Colonic mucosa (tissue), 4 donors: ENCODE results near the gene SENP6. TPM values are rescaled to one million over a fixed set of nuclear protein-coding genes. Genes with fewer than 3 reads are reported as not detected.

ENCODE experiments used
- DNase-seq: peaks from one replicate; pipeline ENCODE4 v3.0.0-alpha.2; 2020
- H3K27ac ChIP-seq: fragments of 200-600 bp; one replicate; pipeline ENCODE4 v1.8.0; 2021
- H3K27me3 ChIP-seq: fragments of 200-600 bp; one replicate; pipeline ENCODE4 v1.8.0; 2021
- H3K36me3 ChIP-seq: fragments of 200-600 bp; one replicate; pipeline ENCODE4 v1.8.0; 2021
- H3K4me1 ChIP-seq: fragments of 200-600 bp; one replicate; pipeline ENCODE4 v1.8.0; 2021; ENCODE audit warnings: mild to moderate bottlenecking
- H3K4me3 ChIP-seq: fragments of 200-600 bp; one replicate; pipeline ENCODE4 v1.8.0; 2021
- H3K9ac ChIP-seq, 2 donors: one replicate each; pipeline ENCODE4 v1.7.0; 2013; ENCODE audit warnings: control low read depth in 2 of 2, low read depth in 2 of 2, low read length in 2 of 2
- H3K9me3 ChIP-seq: fragments of 200-600 bp; one replicate; pipeline ENCODE4 v1.8.0; 2021
- CTCF ChIP-seq: fragments of 200-600 bp; IDR thresholded peaks from one replicate; pipeline ENCODE4 v1.8.0; 2022; ENCODE audit warnings: antibody characterized with exemption, mild to moderate bottlenecking
- intact Hi-C: fragments of 100-400 bp; cut with DNase I; formaldehyde crosslinking; loops from one replicate; pipeline ENCODE4 v1.14.1; 2022
- total RNA-seq, 2 donors: library from RNA; stranded (reverse); fragmentation: NEBNext Ultra II Directional in 1 of 2; extraction: Animal tissue kit (Norgen Biotek cat#: 25700) in 1 of 2; gene quantifications; one replicate each; pipeline ENCODE4 v1.2.1, GENCODE V29; 2021
- donor health status: healthy.
- donor health status: DM: no; HTN: no; CAD: no.
- donor health status: DM: no; HTN: no; CAD: no.

SENP6 gene
- total RNA-seq, 2 donors from 2014 or later, result 51.9 to 70.0 TPM

- no peaks in the 10 kb centered on the region for H3K36me3 ChIP-seq
- no peak for TF ChIP-seq CTCF
- H3K9me3 ChIP-seq, result no peaks in the 10 kb centered on the region
- DNase-seq, result no peak
- H3K9ac ChIP-seq, result peak overlapping the region in 1 of 2 donors; percentile 19
- intact Hi-C loops, result no loop called here
- H3K4me1 ChIP-seq, result peaks cover 21% of the 10 kb centered on the region
- peak overlapping the region; percentile 2 for H3K4me3 ChIP-seq
- no peaks in the 10 kb centered on the region for H3K27me3 ChIP-seq
- H3K27ac ChIP-seq, result peak overlapping the region; percentile 44
These were observed 11.4 kb downstream of the SENP6 start for GRCh38 chr6:75613056-75613501.

- no peaks in the 10 kb centered on the region for H3K27me3 ChIP-seq
- peaks cover 3% of the 10 kb centered on the region for H3K4me1 ChIP-seq
- H3K27ac ChIP-seq, result no peak overlapping the region
- intact Hi-C loops, result no loop called here
- no peak for DNase-seq
- no peak for TF ChIP-seq CTCF
- H3K9ac ChIP-seq, result no peak overlapping the region
- no peaks in the 10 kb centered on the region for H3K9me3 ChIP-seq
- no peaks in the 10 kb centered on the region for H3K36me3 ChIP-seq
- H3K4me3 ChIP-seq, result no peak overlapping the region
These were observed 16.8 kb downstream of the SENP6 start for GRCh38 chr6:75618437-75618836.

- Histone ChIP-seq H3K4me3 (no peak overlapping the region), H3K27me3 (no peaks in the 10 kb centered on the region), H3K9me3 (no peaks in the 10 kb centered on the region), H3K9ac (no peak overlapping the region), H3K27ac (no peak overlapping the region), H3K36me3 (no peaks in the 10 kb centered on the region), H3K4me1 (peaks cover 3% of the 10 kb centered on the region)
- DNase-seq, result no peak
- TF ChIP-seq CTCF, result no peak
- intact Hi-C loops, result no loop called here
These were observed 17.7 kb downstream of the SENP6 start for GRCh38 chr6:75619230-75619899.

- intact Hi-C loops, result no loop called here
- Histone ChIP-seq H3K4me3 (no peak overlapping the region), H3K9ac (no peak overlapping the region), H3K27ac (no peak overlapping the region), H3K27me3 (no peaks in the 10 kb centered on the region), H3K36me3 (no peaks in the 10 kb centered on the region), H3K4me1 (no peaks in the 10 kb centered on the region), H3K9me3 (no peaks in the 10 kb centered on the region)
- no peak for DNase-seq
- no peak for TF ChIP-seq CTCF
These were observed 19.0 kb downstream of the SENP6 start for GRCh38 chr6:75620381-75621304.

GRCh38 chr6:75621846-75622245, 20.2 kb downstream of the SENP6 start:
- no peak for TF ChIP-seq CTCF
- peaks cover 3% of the 10 kb centered on the region for H3K36me3 ChIP-seq
- H3K9ac ChIP-seq, result no peak overlapping the region
- H3K27me3 ChIP-seq, result no peaks in the 10 kb centered on the region
- no peak overlapping the region for H3K4me3 ChIP-seq
- intact Hi-C loops, result no loop called here
- H3K9me3 ChIP-seq, result no peaks in the 10 kb centered on the region
- DNase-seq, result no peak
- no peak overlapping the region for H3K27ac ChIP-seq
- H3K4me1 ChIP-seq, result no peaks in the 10 kb centered on the region
